H1 (cell line): ENCODE results near the gene RTN4IP1. TPM values are rescaled to one million over a fixed set of nuclear protein-coding genes. Genes with fewer than 3 reads are reported as not detected.

ENCODE experiments used
- CTCF ChIA-PET: fragments of 300-600 bp; sonication (Branson Sonifier 250); formaldehyde crosslinking; loops from one replicate; lab custom pipeline; 2021; ENCODE audit not compliant: partially characterized antibody; lab: Charles Lee
- POLR2A ChIA-PET: fragments of 300-600 bp; sonication (Branson Sonifier 250); formaldehyde crosslinking; loops from one replicate; lab custom pipeline; 2021; ENCODE audit warnings: inconsistent platforms; ENCODE audit not compliant: partially characterized antibody; lab: Charles Lee
- DNase-seq, 2 experiments: peaks; one replicate each; pipeline versions ENCODE4 v3.0.0 to v3.0.0-alpha.2; 2010 to 2022; ENCODE audit warnings: low spot score in 2 of 2, low read depth in 1 of 2, mixed read lengths in 1 of 2
- FAIRE-seq: peaks from 2 replicates; lab custom pipeline; 2011; peaks lifted over from hg19 to GRCh38; lab: Jason Lieb, UNC
- H2AFZ ChIP-seq: 2 replicates; pipeline ENCODE4 v1.8.1; 2012; ENCODE audit warnings: low read length, inconsistent platforms
- H2AK5ac ChIP-seq: 2 replicates; pipeline ENCODE4 v1.6.1; 2013; ENCODE audit warnings: low read depth, low read length
- H2BK120ac ChIP-seq: replicated peaks from 2 replicates; pipeline ENCODE3; 2013; ENCODE audit warnings: low read depth, low read length, inconsistent platforms
- H2BK12ac ChIP-seq: 2 replicates; pipeline ENCODE4 v1.6.1; 2013; ENCODE audit warnings: low read depth, low read length
- H2BK15ac ChIP-seq: 2 replicates; pipeline ENCODE4 v1.6.1; 2013; ENCODE audit warnings: low read length
- H2BK20ac ChIP-seq: 2 replicates; pipeline ENCODE4 v1.6.1; 2013; ENCODE audit warnings: low read length
- H2BK5ac ChIP-seq: 2 replicates; pipeline ENCODE4 v1.6.1; 2013; ENCODE audit warnings: low read depth, low read length
- H3K14ac ChIP-seq: 2 replicates; pipeline ENCODE4 v1.6.1; 2013; ENCODE audit warnings: inconsistent platforms; ENCODE audit not compliant: insufficient read length
- H3K18ac ChIP-seq: 2 replicates; pipeline ENCODE4 v1.6.1; 2013; ENCODE audit warnings: low read length; ENCODE audit errors: extremely low read depth
- H3K23ac ChIP-seq: 2 replicates; pipeline ENCODE4 v1.6.1; 2013; ENCODE audit warnings: inconsistent platforms; ENCODE audit not compliant: insufficient read length
- H3K23me2 ChIP-seq: 2 replicates; pipeline ENCODE4 v1.6.1; 2013; ENCODE audit warnings: low read depth, low read length
- H3K27ac ChIP-seq: 2 replicates; pipeline ENCODE4 v1.6.1; 2011; ENCODE audit warnings: low read depth, low read length, inconsistent platforms
- H3K27me3 ChIP-seq, 4 experiments: replicated peaks in 1 of 4; 1 replicate in 1 of 4; 2 replicates in 3 of 4; pipeline versions ENCODE4 v1.6.1 to v1.8.1; 2011 to 2013; ENCODE audit warnings: low read length in 3 of 4, mild to moderate bottlenecking in 3 of 4, inconsistent platforms in 2 of 4, mixed read lengths in 2 of 4, moderate library complexity in 1 of 4; ENCODE audit not compliant: control insufficient read depth in 3 of 4, insufficient read depth in 3 of 4; ENCODE audit errors: extremely low read depth in 1 of 4
- H3K36me3 ChIP-seq, 4 experiments: 2 replicates each; pipeline versions ENCODE4 v1.6.1 to v1.8.1; 2011 to 2013; ENCODE audit warnings: mild to moderate bottlenecking in 4 of 4, low read length in 3 of 4, moderate library complexity in 2 of 4, control low read depth in 1 of 4, inconsistent platforms in 1 of 4; ENCODE audit not compliant: insufficient read depth in 4 of 4, control insufficient read depth in 2 of 4
- H3K4ac ChIP-seq: replicated peaks from 2 replicates; pipeline ENCODE3; 2013; ENCODE audit warnings: low read length, low read depth, mixed read lengths, inconsistent platforms; ENCODE audit not compliant: insufficient read length
- H3K4me1 ChIP-seq, 4 experiments: replicated peaks in 1 of 4; 1 replicate in 1 of 4; 2 replicates in 3 of 4; pipeline versions ENCODE4 v1.6.1 to v1.8.1; 2011 to 2013; ENCODE audit warnings: low read length in 3 of 4, inconsistent platforms in 2 of 4, mixed read lengths in 1 of 4; ENCODE audit not compliant: insufficient read depth in 4 of 4, control insufficient read depth in 3 of 4
- H3K4me2 ChIP-seq, 2 experiments: 2 replicates each; pipeline versions ENCODE4 v1.6.1 to v1.8.1; 2011 to 2013; ENCODE audit warnings: low read depth in 2 of 2, low read length in 2 of 2, control low read depth in 1 of 2, inconsistent platforms in 1 of 2, mild to moderate bottlenecking in 1 of 2; ENCODE audit not compliant: insufficient read depth in 1 of 2
- H3K4me3 ChIP-seq, 4 experiments: fragments of 200-600, 300-600 bp in 1 of 4; sonication (generic), shearing (Covaris generic), sonication (Bioruptor Twin) in 1 of 4; 2 replicates each; pipeline versions ENCODE4 v1.5.1 to v1.8.1; 2011 to 2016; ENCODE audit warnings: low read length in 4 of 4, low read depth in 3 of 4, control low read depth in 2 of 4, inconsistent platforms in 2 of 4, mild to moderate bottlenecking in 2 of 4, mixed read lengths in 1 of 4, moderate library complexity in 1 of 4; ENCODE audit not compliant: insufficient read depth in 2 of 4; ENCODE audit errors: extremely low read depth in 1 of 4
- H3K56ac ChIP-seq: replicated peaks from 2 replicates; pipeline ENCODE3; 2013; ENCODE audit warnings: low read depth, mild to moderate bottlenecking, mixed read lengths, low read length, inconsistent platforms; ENCODE audit not compliant: insufficient read length
- H3K79me1 ChIP-seq: 2 replicates; pipeline ENCODE4 v1.6.1; 2013; ENCODE audit warnings: low read depth, low read length, control low read depth
- H3K79me2 ChIP-seq, 2 experiments: 2 replicates each; pipeline versions ENCODE4 v1.6.1 to v1.8.1; 2012 to 2013; ENCODE audit warnings: low read length in 2 of 2, mild to moderate bottlenecking in 2 of 2, inconsistent platforms in 1 of 2; ENCODE audit not compliant: insufficient read depth in 2 of 2, control insufficient read depth in 1 of 2
- H3K9ac ChIP-seq, 4 experiments: replicated peaks in 1 of 4; 1 replicate in 1 of 4; 2 replicates in 3 of 4; pipeline versions ENCODE4 v1.6.1 to v1.8.1; 2011 to 2013; ENCODE audit warnings: low read depth in 3 of 4, low read length in 3 of 4, control low read depth in 2 of 4, mild to moderate bottlenecking in 2 of 4, moderate library complexity in 2 of 4, inconsistent platforms in 1 of 4; ENCODE audit errors: extremely low read depth in 1 of 4
- H3K9me3 ChIP-seq, 2 experiments: 2 replicates each; pipeline versions ENCODE4 v1.6.1 to v1.8.1; 2012 to 2013; ENCODE audit warnings: mild to moderate bottlenecking in 2 of 2, moderate library complexity in 2 of 2, control low read depth in 1 of 2, inconsistent platforms in 1 of 2, low read depth in 1 of 2, low read length in 1 of 2, mixed read lengths in 1 of 2; ENCODE audit not compliant: insufficient read depth in 2 of 2
- H4K20me1 ChIP-seq, 2 experiments: replicated peaks in 1 of 2; 2 replicates each; pipeline versions ENCODE3 to v1.8.1; 2011 to 2013; ENCODE audit warnings: inconsistent platforms in 2 of 2, low read length in 2 of 2, mild to moderate bottlenecking in 1 of 2; ENCODE audit not compliant: insufficient read depth in 2 of 2, control insufficient read depth in 1 of 2
- H4K5ac ChIP-seq: 2 replicates; pipeline ENCODE4 v1.6.1; 2013; ENCODE audit warnings: low read length, low read depth, mixed read lengths, inconsistent platforms; ENCODE audit not compliant: insufficient read length
- H4K8ac ChIP-seq: 2 replicates; pipeline ENCODE4 v1.8.0; 2013; ENCODE audit warnings: mild to moderate bottlenecking, moderate library complexity, low read length, inconsistent platforms; ENCODE audit not compliant: insufficient read depth; ENCODE audit errors: extremely low read depth
- H4K91ac ChIP-seq: replicated peaks from 2 replicates; pipeline ENCODE3; 2013; ENCODE audit warnings: low read length, mixed read lengths, inconsistent platforms; ENCODE audit not compliant: insufficient read length
- CHD1 ChIP-seq: IDR thresholded peaks from 2 replicates; pipeline ENCODE4 v1.6.1; 2012; ENCODE audit warnings: low read depth, low read length, improper control_type of control experiment
- NANOG ChIP-seq: IDR thresholded peaks from 2 replicates; pipeline ENCODE4 v1.6.1; 2011; ENCODE audit warnings: low read length, low read depth, mild to moderate bottlenecking, inconsistent platforms; ENCODE audit not compliant: insufficient read depth, poor library complexity, severe bottlenecking
- NRF1 ChIP-seq: IDR thresholded peaks from 2 replicates; pipeline ENCODE4 v1.6.1; 2011; ENCODE audit warnings: mild to moderate bottlenecking, low read depth, low read length, improper control_type of control experiment
- RXRA ChIP-seq: IDR thresholded peaks from 2 replicates; pipeline ENCODE4 v1.6.1; 2011; ENCODE audit warnings: low read depth, mild to moderate bottlenecking, low read length, moderate library complexity; ENCODE audit not compliant: insufficient read depth
- SP1 ChIP-seq: IDR thresholded peaks from 2 replicates; pipeline ENCODE4 v1.6.1; 2011; ENCODE audit warnings: low read depth, low read length
- SUZ12 ChIP-seq: fragments of 200-600 bp; sonication (generic); IDR thresholded peaks from 2 replicates; pipeline ENCODE4 v1.6.1; 2012; ENCODE audit warnings: mild to moderate bottlenecking, inconsistent platforms, low read length, moderate library complexity, mixed read lengths
- TBP ChIP-seq: IDR thresholded peaks from 2 replicates; pipeline ENCODE4 v1.6.1; 2011; ENCODE audit warnings: low read depth, low read length, improper control_type of control experiment
- WGBS, 2 experiments: shearing (Covaris generic) in 1 of 2; methylation state at CpG; one replicate each; pipeline versions ENCODE4 v1.1.6 to v1.1.7; 2013 to 2015; ENCODE audit warnings: low lambda C conversion rate in 2 of 2, mixed read lengths in 2 of 2, inconsistent platforms in 1 of 2, low coverage in 1 of 2, missing lambda C conversion rate in 1 of 2; ENCODE audit not compliant: insufficient replicate concordance in 2 of 2, insufficient coverage in 1 of 2, insufficient read length in 1 of 2; ENCODE audit errors: extremely low coverage in 1 of 2, missing lambda C conversion rate in 1 of 2; 5-methylcytosine and 5-hydroxymethylcytosine counted together
- polyA plus RNA-seq, 7 experiments: library from polyadenylated mRNA; depleted of rRNA in 3 of 7; stranded (reverse) in 5 of 7; unstranded in 2 of 7; fragments of >200 nt in 5 of 7; fragments of 200-250 nt in 2 of 7; gene quantifications; 1 replicate in 5 of 7; 2 replicates in 1 of 7; 4 replicates in 1 of 7; pipeline versions ENCODE4 v1.2.1 to v1.2.3, GENCODE V29; 2011 to 2013; ENCODE audit warnings: missing spikeins in 2 of 7, mixed read lengths in 2 of 7
- total RNA-seq: library from RNA; stranded (reverse); fragmentation: NEBNext Ultra II Directional; extraction: Animal tissue kit (Norgen Biotek cat#: 25700); gene quantifications from 2 replicates; pipeline ENCODE4 v1.2.1, GENCODE V29; 2021
- TF ChIP-seq, protein P1 (sequence below): IDR thresholded peaks from 2 replicates; pipeline ENCODE4 v1.6.1; 2011; ENCODE audit warnings: low read length, improper control_type of control experiment

The RTN4IP1 gene
- total and polyA plus RNA-seq, 2 of the 8 experiments (the other 6 are each of a cell fraction or from before 2014, with no cell fraction given), result 14.6 to 19.5 TPM

DNA sequence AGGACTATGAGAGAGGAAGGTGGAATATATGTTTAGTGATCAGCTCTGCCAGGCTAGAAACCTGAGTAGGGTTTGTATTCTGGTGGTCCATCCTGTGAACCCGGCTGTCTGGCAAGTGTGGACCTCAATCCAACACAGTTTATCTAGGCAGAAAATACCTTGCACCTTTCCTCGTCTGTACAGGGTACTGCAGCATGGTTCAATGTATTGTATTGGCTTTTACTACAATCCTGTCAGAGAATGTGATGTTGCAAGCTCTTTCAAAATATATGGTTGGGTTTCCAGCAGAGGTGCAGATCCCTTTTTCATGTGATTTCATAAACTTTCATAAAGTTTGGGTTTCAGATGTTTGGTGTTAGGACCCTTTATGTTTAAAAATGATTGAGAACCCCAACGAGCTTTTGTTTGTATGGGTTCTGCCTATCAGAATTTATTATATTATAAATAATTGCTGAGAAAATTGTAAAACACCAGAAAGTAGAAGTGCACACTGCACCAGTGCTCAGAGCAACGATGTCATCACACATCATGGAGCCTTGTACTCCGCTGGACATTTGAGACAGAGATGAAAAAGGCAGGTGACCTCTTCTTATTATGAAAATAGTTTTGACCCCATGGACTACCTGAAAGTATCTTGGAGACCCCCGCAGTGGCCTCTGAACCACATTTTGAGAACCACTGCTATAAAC, 106.6 kb downstream of the RTN4IP1 start:
- Histone ChIP-seq H3K14ac (no peak overlapping the region), H2BK12ac (no peak overlapping the region), H3K27me3 (no peaks in the 10 kb centered on the region), H3K9me3 (no peaks in the 10 kb centered on the region), H2AK5ac (no peak overlapping the region), H2BK5ac (no peak overlapping the region), H3K18ac (no peak overlapping the region), H4K91ac (no peak overlapping the region), H3K23ac (no peak overlapping the region), H3K9ac (no peak overlapping the region), H3K79me2 (no peaks in the 10 kb centered on the region), H3K4ac (no peak overlapping the region), H3K79me1 (no peaks in the 10 kb centered on the region), H4K8ac (no peak overlapping the region), H3K56ac (no peak overlapping the region), H2BK15ac (no peak overlapping the region), H4K5ac (no peak overlapping the region), H3K4me3 (no peak overlapping the region), H2BK20ac (no peak overlapping the region), H3K23me2 (no peaks in the 10 kb centered on the region), H2BK120ac (no peak overlapping the region), H3K4me2 (no peak overlapping the region), H3K36me3 (no peaks in the 10 kb centered on the region), H3K27ac (no peak overlapping the region), H4K20me1 (no peaks in the 10 kb centered on the region), H2AFZ (no peak overlapping the region), H3K4me1 (no peaks in the 10 kb centered on the region)
- FAIRE-seq, result no peak
- no peak for DNase-seq
- 93% methylated on average over 6 of the region's 6 CpGs; no CpG with 5 or more reads in 1 of the 2 experiments for WGBS, 2 experiments
- no peak for TF ChIP-seq NANOG
- TF ChIP-seq RXRA, result no peak
- no peak for TF ChIP-seq TBP
- TF ChIP-seq SUZ12, result no peak
- TF ChIP-seq SP1, result no peak
- TF ChIP-seq, protein P1, sequence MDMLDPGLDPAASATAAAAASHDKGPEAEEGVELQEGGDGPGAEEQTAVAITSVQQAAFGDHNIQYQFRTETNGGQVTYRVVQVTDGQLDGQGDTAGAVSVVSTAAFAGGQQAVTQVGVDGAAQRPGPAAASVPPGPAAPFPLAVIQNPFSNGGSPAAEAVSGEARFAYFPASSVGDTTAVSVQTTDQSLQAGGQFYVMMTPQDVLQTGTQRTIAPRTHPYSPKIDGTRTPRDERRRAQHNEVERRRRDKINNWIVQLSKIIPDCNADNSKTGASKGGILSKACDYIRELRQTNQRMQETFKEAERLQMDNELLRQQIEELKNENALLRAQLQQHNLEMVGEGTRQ, result no peak
- no peak for TF ChIP-seq NRF1
- no peak for TF ChIP-seq CHD1
- POLR2A ChIA-PET, result interaction anchor here (0.8 kb wide), 1 partner anchor 11 kb away, joined by 3 read pairs; no protein-coding TSS in a partner anchor
- CTCF ChIA-PET, result interaction anchor here (1.3 to 2.4 kb wide), 3 partner anchors 9 to 475 kb away, joined by 3 to 13 read pairs (median 6); no protein-coding TSS in a partner anchor
